B cell (primary cell): Measurements from ENCODE around the gene MYH14.

Source experiments
- EZH2 ChIP-seq: IDR thresholded peaks from 2 replicates; pipeline ENCODE4 v1.6.1; 2012; ENCODE audit warnings: borderline replicate concordance, low read depth, mild to moderate bottlenecking, moderate library complexity, low read length; ENCODE audit not compliant: insufficient read depth, poor library complexity, severe bottlenecking
- TF ChIP-seq, protein P1 (sequence below): fragments of 200-600 bp; IDR thresholded peaks from one replicate; pipeline ENCODE4 v1.8.0; 2022; ENCODE audit warnings: antibody characterized with exemption, mild to moderate bottlenecking

- TF ChIP-seq, protein P1, sequence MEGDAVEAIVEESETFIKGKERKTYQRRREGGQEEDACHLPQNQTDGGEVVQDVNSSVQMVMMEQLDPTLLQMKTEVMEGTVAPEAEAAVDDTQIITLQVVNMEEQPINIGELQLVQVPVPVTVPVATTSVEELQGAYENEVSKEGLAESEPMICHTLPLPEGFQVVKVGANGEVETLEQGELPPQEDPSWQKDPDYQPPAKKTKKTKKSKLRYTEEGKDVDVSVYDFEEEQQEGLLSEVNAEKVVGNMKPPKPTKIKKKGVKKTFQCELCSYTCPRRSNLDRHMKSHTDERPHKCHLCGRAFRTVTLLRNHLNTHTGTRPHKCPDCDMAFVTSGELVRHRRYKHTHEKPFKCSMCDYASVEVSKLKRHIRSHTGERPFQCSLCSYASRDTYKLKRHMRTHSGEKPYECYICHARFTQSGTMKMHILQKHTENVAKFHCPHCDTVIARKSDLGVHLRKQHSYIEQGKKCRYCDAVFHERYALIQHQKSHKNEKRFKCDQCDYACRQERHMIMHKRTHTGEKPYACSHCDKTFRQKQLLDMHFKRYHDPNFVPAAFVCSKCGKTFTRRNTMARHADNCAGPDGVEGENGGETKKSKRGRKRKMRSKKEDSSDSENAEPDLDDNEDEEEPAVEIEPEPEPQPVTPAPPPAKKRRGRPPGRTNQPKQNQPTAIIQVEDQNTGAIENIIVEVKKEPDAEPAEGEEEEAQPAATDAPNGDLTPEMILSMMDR: no peak
- TF ChIP-seq EZH2: no peak
These were observed 129.0 kb downstream of the MYH14 start for GRCh38 chr19:50332244-50333038.
